ENCODE data around the gene SULT2B1.

GRCh38 chr19:48644355-48644754 lies 92.4 kb downstream of the SULT2B1 start:
- TF ChIP-seq EZH2 (IDR thresholded peaks at IDR 0.05; ENCODE audit: low read depth) = no peak
- no peak for TF ChIP-seq CTCF (conservative IDR thresholded peaks at IDR 0.05)
